Left ventricle myocardium inferior (tissue), 1 donor: ENCODE measurements around the gene IFI30. TPM values are rescaled to one million over a fixed set of nuclear protein-coding genes. Genes with fewer than 3 reads are reported as not detected.
A peak's percentile ranks its signal among the peaks of the same experiment; 100 is the strongest.
"Not testable (repeated sequence)": the region's sequence is repeated elsewhere in the genome, so short reads cannot be mapped to it uniquely, and the experiment has no call there.

Experiments used
- DNase-seq: peaks from one replicate; pipeline ENCODE4 v3.0.0-alpha.2; 2020
- H3K27ac ChIP-seq: fragments of 200-600 bp; replicated peaks from 2 replicates; pipeline ENCODE4 v1.8.0; 2021
- H3K27me3 ChIP-seq: fragments of 200-600 bp; 2 replicates; pipeline ENCODE4 v1.8.0; 2021; ENCODE audit warnings: low read depth
- H3K36me3 ChIP-seq: fragments of 200-600 bp; 2 replicates; pipeline ENCODE4 v1.8.0; 2021
- H3K4me1 ChIP-seq: fragments of 200-600 bp; 2 replicates; pipeline ENCODE4 v1.8.0; 2021
- H3K4me3 ChIP-seq: fragments of 200-600 bp; 2 replicates; pipeline ENCODE4 v1.8.0; 2021; ENCODE audit warnings: mild to moderate bottlenecking, moderate library complexity
- H3K9me3 ChIP-seq: fragments of 200-600 bp; replicated peaks from 2 replicates; pipeline ENCODE4 v1.8.0; 2021
- intact Hi-C: fragments of 100-400 bp; cut with micrococcal nuclease; formaldehyde crosslinking; loops from one replicate; pipeline ENCODE4 v1.11.0; 2022
- total RNA-seq: library from RNA; stranded (reverse); fragmentation: NEBNext Ultra II Directional; extraction: Animal tissue kit (Norgen Biotek cat#: 25700); gene quantifications from one replicate; pipeline ENCODE4 v1.2.1, GENCODE V29; 2021
- TF ChIP-seq, protein P1 (sequence below): fragments of 200-600 bp; IDR thresholded peaks from 2 replicates; pipeline ENCODE4 v1.8.0; 2021; ENCODE audit warnings: antibody characterized with exemption, mild to moderate bottlenecking, borderline replicate concordance
- donor health status: DM: no; HTN: yes; CAD: no; lungs with severe emphysema.

IFI30 gene
- total RNA-seq, 1 donor from 2014 or later: 23.3 TPM

DNA sequence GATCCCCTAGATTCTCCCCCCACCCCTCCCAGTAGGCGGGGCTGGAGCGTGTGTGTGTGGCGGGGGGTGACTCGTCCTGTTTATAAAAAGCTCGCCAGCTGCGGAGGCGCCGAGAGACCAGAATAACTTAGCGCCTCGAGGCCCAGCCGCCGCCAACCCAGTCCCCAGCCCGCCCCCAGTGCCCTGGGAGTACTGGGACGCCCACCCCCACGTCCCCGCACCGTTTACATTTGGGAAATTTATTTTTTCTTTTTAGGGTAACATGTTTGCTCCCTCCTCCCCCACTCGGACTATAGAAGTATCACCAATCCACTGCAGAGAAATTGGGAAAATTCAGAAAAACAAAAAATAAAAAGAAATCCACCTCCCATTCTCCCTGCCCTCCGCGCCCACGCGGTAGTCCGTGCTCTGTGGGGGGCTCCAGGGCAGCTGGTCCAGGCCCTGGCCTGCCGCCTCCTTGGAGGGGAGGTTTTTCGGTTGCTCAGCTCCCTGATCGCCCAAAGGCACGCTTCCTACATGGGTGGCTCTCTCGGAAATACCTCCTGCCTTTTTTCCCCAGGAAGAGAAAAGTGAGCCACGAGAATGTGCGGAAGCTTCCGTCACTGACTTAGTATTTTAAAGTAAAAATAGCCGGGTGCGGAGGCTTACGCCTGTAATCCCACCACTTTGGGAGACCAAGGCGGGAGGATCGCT lies 31.7 kb downstream of the IFI30 start:
- Histone ChIP-seq H3K27ac (peak overlapping the region; percentile 100), H3K4me1 (peaks cover 39% of the 10 kb centered on the region), H3K9me3 (no peaks in the 10 kb centered on the region), H3K27me3 (peaks cover 9% of the 10 kb centered on the region), H3K36me3 (peaks cover 7% of the 10 kb centered on the region), H3K4me3 (peak overlapping the region; percentile 82)
- peak; percentile 86 for DNase-seq
- intact Hi-C loops: loop anchor here (5.0 kb wide), 1 partner anchor 47 kb away; no protein-coding TSS in a partner anchor
- TF ChIP-seq, protein P1, sequence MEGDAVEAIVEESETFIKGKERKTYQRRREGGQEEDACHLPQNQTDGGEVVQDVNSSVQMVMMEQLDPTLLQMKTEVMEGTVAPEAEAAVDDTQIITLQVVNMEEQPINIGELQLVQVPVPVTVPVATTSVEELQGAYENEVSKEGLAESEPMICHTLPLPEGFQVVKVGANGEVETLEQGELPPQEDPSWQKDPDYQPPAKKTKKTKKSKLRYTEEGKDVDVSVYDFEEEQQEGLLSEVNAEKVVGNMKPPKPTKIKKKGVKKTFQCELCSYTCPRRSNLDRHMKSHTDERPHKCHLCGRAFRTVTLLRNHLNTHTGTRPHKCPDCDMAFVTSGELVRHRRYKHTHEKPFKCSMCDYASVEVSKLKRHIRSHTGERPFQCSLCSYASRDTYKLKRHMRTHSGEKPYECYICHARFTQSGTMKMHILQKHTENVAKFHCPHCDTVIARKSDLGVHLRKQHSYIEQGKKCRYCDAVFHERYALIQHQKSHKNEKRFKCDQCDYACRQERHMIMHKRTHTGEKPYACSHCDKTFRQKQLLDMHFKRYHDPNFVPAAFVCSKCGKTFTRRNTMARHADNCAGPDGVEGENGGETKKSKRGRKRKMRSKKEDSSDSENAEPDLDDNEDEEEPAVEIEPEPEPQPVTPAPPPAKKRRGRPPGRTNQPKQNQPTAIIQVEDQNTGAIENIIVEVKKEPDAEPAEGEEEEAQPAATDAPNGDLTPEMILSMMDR: no peak

DNA sequence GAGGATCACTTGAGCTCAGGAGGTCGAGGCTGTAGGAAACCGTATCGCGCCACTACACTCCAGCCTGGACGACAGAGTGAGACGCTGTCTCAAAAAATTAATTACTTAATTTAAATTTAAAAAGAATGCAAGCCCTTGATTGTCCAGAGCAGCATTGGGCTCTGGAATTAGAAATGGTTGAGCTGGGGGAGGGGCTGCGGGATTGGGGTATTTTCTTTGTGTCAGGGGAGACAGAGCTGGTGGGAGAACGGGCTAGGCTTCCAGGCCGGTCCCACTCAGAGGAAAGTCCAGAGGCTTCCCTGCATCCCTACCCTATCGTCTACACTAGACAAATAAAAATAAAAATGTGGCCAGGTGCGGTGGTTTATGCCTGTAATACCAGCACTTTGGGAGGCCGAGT lies 32.4 kb downstream of the IFI30 start:
- intact Hi-C loops: loop anchor here (5.0 kb wide), 1 partner anchor 46 kb away; no protein-coding TSS in a partner anchor
- Histone ChIP-seq H3K9me3 (no peaks in the 10 kb centered on the region), H3K4me3 (peak overlapping the region; percentile 82), H3K4me1 (peaks cover 39% of the 10 kb centered on the region), H3K27ac (peak overlapping the region; percentile 100), H3K36me3 (peaks cover 4% of the 10 kb centered on the region), H3K27me3 (peaks cover 14% of the 10 kb centered on the region)
- TF ChIP-seq, protein P1: no peak
- DNase-seq: no peak

DNA sequence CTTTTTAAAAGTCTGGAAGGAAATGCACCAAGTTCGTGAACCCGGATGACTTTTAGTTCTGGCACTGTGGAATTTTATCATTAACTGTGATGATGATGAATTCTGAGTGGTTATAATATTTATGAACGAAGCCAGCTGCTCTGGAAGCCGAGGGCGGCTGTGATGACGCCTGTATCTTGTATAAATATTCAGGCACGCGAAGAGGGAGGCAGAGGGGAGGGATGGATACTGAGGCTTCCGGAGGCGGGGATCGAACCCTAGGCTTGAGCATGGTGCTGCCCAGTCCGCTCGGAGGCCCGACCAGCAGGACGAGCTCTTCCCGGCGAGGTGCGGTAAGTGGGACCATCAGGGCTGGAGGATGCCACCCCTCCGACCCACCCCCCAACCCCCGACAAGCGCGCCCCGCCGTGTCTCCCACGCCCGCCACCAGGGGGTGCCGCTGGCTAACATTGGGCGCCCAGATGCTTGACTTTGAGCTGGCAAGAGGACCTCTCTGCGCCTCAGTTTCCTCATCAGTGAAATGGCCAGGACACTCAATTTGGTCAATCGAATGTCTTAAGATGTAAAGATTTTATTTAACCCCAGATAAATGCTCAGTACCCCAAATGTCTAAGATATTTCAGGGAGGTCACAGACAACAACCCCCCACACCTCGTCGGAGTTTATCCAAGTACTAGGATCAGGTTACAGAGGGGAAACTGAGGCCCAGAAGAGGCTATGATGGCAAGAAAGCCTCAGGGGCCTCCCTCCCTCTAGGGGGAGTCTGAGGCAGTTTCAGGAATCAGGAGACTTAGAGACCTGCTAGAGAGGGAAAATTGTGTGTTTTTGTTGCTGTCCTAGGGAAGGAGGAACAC lies 34.7 kb downstream of the IFI30 start:
- Histone ChIP-seq H3K4me3 (no peak overlapping the region), H3K9me3 (no peaks in the 10 kb centered on the region), H3K27me3 (peaks cover 14% of the 10 kb centered on the region), H3K27ac (peak overlapping the region; percentile 33), H3K4me1 (peaks cover 28% of the 10 kb centered on the region), H3K36me3 (no peaks in the 10 kb centered on the region)
- DNase-seq: peak; percentile 44
- intact Hi-C loops: loop anchor here (5.0 kb wide), 1 partner anchor 44 kb away; no protein-coding TSS in a partner anchor
- TF ChIP-seq, protein P1: peak; percentile 78

DNA sequence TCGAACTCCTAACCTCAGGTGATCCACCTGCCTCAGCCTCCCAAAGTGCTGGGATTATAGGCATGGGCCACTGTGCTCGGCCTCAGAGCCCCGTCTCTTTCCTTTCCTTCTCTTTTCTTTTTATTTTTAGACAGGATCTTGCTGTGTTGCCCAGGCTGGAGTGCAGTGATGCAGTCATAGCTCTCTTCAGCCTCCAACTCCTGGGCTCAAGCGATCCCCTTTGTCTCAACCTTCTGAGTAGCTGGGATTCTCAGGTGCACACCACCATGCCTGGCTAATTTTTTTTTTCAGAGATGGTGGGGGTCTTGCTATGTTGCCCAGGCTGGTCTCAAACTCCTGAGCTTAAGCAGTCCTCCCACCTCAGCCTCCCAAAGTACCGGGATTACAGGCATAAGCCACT lies 36.3 kb downstream of the IFI30 start:
- H3K27me3 ChIP-seq: peaks cover 14% of the 10 kb centered on the region
- not testable (repeated sequence) for H3K36me3 ChIP-seq, DNase-seq, H3K9me3 ChIP-seq, H3K4me3 ChIP-seq, H3K27ac ChIP-seq
- H3K4me1 ChIP-seq: peaks cover 18% of the 10 kb centered on the region
- intact Hi-C loops: loop anchor here (5.0 kb wide), 1 partner anchor 42 kb away; no protein-coding TSS in a partner anchor

DNA sequence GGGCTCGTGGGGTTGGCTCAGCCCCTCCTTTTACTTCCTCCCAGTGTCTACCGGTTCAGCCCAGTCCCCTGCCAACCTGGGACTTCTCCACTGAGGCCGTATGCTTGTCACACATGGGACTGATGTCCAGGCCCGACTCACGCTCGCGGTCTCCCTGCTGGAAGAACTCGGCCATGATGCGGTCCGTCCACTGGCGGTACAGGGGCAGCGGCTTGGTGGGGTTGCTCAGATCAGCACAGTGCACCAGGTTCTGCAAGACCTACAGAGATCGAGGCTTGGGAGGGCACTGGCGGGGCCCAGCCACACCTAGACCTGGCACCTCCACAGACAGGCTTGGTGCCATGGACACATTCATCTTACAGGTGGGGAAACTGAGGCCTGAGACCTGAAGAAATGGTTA lies 38.1 kb downstream of the IFI30 start:
- Histone ChIP-seq H3K27me3 (peaks cover 14% of the 10 kb centered on the region), H3K4me1 (peaks cover 7% of the 10 kb centered on the region), H3K9me3 (no peaks in the 10 kb centered on the region), H3K4me3 (no peak overlapping the region), H3K36me3 (no peaks in the 10 kb centered on the region), H3K27ac (no peak overlapping the region)
- intact Hi-C loops: no loop called here
- no peak for DNase-seq
- TF ChIP-seq, protein P1: no peak
